Cortex of kidney (tissue), 1 donor: Measurements from ENCODE around the gene DEK.
"Not testable (repeated sequence)": the region's sequence is repeated elsewhere in the genome, so short reads cannot be mapped to it uniquely, and the experiment has no call there.

Experiments used
- DNase-seq: peaks from one replicate; lab custom pipeline; 2025; lab: John Stamatoyannopoulos, UW

DEK gene

GRCh38 chr6:18204691-18205090 is 59.6 kb downstream of the DEK start:
- DNase-seq = no peak

- no peak for DNase-seq
Observed at GRCh38 chr6:18203786-18204185, 60.5 kb downstream of the DEK start.

- no peak for DNase-seq
Observed at GRCh38 chr6:18192026-18192425, 72.3 kb downstream of the DEK start.

DNA sequence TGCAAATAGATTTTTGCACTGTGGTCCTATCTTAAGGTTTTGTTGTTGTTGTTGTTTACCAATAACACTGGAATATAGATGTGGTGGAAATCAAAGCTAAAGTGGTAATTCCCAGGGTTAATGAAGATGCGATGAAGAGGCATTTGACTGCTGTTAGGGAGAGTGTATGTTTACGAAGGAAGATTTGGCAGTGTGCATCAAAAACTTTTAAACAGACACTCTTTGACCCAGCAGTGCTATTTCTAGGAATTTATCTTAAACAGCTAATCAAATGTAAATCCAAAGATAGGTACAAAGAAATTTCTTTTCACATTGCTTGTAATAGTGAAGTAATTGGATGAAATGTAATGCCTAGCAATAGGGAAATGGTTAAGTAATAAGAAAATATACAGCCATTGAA is 75.1 kb downstream of the DEK start:
- no peak for DNase-seq

GRCh38 chr6:18187701-18188100 is 76.6 kb downstream of the DEK start:
- no peak for DNase-seq

GRCh38 chr6:18186540-18187250 is 77.6 kb downstream of the DEK start:
- DNase-seq = no peak

- no peak for DNase-seq
Observed at GRCh38 chr6:18186033-18186432, 78.3 kb downstream of the DEK start.

- DNase-seq = no peak
Observed at GRCh38 chr6:18185624-18186023, 78.7 kb downstream of the DEK start.

DNA sequence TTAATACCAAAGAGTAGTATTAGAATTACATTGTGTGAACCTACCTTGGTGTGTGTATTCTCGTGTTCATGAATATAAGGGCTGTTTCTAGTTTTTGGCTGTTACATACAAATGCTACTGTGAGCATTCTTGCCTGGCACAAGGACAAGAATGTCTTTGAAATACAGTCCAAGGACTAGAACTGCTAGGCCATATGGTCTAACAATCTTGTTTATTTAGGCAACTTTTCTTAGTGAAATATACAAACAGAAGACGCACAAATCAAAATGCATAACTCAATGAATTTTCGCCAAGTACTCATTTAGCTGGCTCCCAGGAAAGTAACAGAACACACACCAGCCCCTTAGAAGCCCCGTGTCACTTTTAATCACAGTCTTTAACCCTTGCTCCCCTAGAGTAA is 80.6 kb downstream of the DEK start:
- DNase-seq = no peak

DNA sequence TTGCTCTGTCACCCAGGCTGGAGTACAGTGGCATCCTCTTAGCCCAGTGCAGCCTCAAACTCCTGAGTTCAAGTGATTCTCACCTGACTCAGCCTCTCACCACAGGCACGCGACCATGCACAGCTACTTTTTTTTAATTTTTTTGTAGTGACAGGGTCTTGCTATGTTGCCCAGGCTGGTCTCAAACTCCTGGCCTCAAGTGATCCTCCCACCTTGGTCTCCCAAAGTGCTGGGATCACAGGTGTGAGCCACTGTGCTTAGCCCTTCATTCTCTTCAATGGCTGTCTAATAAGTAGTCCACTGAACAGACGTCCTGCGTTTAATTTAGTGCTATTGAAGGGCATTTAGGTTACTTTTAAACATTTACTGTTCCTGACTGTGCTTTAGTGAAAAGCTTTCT is 81.8 kb downstream of the DEK start:
- DNase-seq = no peak

DNA sequence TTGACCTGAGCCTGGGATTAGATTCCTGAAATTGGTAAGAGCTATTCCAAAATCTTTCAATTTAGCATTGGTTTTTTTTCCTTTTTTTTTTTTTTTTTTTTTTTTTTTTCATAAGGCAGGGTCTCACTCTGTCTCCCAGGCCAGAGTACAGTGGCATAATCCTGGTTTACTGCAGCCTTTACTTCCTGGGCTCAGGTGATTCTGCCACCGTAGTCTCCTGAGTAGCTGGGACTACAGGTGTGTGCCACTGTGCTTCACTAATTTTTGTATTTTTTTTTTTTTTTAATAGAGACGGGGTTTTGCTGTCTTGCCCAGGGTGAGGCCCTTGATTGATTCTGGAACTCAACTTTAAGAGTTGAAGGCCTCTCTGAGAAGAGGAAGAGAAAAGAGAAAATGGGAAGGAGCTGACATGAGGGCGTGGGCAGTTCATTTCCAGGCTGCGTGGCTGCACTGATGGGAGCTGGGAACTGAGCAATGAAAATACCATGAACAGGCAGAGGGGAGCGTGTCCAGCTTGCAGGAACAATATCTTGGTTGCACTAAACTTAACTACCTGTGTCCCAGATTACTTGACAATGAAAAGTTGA is 84.5 kb downstream of the DEK start:
- DNase-seq = no peak

GRCh38 chr6:18178960-18179615 is 85.2 kb downstream of the DEK start:
- no peak for DNase-seq

DNA sequence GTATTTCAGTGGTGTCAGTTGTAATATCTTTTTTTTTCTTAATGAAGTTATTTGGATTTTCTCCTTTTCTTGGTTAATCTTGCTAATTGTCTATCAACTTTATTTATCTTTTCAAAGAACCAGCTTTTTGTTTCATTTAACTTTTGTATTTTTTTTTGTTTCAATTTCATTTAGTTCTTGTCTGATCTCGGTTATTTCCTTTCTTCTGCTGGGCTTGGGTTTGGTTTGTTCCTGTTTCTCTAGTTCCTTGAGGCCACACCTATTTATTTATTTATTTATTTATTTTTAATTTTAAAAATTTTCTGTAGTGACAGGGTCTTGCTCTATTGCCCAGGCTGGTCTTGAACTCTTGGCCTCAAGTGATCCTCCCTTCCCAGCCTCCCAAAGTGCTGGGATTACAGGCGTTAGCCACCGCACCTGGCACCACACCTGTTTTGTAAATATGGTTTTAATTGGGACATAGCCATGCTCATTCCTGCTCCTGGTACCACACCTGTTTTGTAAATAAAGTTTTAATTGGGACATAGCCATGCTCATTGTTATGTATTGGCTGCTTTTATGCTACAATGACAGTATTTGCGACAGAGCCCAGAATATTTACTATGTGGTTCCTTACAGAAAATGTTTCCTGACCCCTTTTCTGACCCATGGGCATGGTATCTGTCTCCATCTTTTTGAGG is 86.9 kb downstream of the DEK start:
- DNase-seq = no peak

GRCh38 chr6:18176198-18176597 is 88.1 kb downstream of the DEK start:
- DNase-seq = not testable (repeated sequence)
